GM12875 (cell line): Measurements from ENCODE around the gene WDR53.
A peak's percentile ranks its signal among the peaks of the same experiment; 100 is the strongest.
"Not testable (repeated sequence)": the region's sequence is repeated elsewhere in the genome, so short reads cannot be mapped to it uniquely, and the experiment has no call there.

Source experiments
- H3K4me3 ChIP-seq: one replicate; pipeline ENCODE4 v1.5.1; 2011; ENCODE audit warnings: low read depth, low read length, control low read depth
- TF ChIP-seq, protein P1 (sequence below): IDR thresholded peaks from 2 replicates; pipeline ENCODE4 v1.5.1; 2011; ENCODE audit warnings: low read depth, mild to moderate bottlenecking, control low read depth, inconsistent platforms, low read length, moderate library complexity, borderline replicate concordance; ENCODE audit not compliant: insufficient read depth

Gene WDR53

DNA sequence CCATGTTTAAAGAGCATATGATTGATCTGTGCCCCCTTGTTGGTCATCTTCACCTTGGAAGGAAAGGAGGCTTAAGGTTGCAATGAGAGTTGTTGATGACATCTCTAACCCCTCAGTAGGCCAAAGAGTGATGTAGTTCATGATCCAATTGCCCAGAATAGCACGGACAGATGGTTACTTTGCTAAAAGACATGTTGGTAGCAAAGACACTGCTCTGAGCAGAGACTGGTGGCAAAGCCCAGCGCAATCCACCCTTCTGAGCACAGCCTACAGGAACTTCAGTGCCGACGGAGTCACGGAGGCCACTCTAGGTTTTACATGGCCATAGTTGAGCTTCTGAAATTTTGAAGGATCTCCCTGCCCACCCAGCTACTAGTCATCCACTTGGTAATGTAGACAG lies 21.9 kb upstream of the WDR53 start:
- H3K4me3 ChIP-seq, result no peak overlapping the region
- TF ChIP-seq, protein P1, sequence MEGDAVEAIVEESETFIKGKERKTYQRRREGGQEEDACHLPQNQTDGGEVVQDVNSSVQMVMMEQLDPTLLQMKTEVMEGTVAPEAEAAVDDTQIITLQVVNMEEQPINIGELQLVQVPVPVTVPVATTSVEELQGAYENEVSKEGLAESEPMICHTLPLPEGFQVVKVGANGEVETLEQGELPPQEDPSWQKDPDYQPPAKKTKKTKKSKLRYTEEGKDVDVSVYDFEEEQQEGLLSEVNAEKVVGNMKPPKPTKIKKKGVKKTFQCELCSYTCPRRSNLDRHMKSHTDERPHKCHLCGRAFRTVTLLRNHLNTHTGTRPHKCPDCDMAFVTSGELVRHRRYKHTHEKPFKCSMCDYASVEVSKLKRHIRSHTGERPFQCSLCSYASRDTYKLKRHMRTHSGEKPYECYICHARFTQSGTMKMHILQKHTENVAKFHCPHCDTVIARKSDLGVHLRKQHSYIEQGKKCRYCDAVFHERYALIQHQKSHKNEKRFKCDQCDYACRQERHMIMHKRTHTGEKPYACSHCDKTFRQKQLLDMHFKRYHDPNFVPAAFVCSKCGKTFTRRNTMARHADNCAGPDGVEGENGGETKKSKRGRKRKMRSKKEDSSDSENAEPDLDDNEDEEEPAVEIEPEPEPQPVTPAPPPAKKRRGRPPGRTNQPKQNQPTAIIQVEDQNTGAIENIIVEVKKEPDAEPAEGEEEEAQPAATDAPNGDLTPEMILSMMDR, result no peak

DNA sequence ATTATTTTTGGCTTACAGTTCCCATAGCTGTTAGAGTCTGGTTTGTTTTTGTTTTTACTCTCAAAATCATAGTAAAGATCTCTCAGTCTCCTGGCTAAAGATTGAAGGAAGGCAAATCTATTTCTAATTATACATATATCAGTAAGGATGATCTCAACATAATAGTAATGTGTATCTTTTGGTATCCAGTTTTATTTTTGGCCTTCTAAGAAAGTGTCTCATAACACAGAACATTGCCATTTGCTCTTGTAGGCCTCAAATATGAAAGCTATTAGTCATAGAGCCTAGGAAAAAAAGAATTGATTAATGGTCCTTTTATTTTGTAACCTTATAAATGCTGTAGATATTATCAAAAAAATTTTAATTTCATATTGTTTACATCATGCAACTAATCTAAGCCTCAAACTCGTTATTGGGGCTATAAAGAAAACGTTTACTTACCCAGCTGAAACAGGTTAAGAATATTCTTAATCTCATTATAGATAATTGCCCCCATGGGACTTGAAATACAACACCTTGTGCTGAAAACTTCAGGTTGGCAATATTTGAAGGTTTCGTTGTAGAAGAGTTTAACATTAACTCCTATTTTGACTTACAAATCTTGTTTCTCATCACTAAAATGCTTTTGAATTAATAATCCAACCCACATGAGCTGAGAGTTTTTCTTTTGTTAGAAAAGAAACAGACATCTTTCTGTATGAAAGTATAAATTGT lies 16.8 kb upstream of the WDR53 start:
- TF ChIP-seq, protein P1, result no peak

DNA sequence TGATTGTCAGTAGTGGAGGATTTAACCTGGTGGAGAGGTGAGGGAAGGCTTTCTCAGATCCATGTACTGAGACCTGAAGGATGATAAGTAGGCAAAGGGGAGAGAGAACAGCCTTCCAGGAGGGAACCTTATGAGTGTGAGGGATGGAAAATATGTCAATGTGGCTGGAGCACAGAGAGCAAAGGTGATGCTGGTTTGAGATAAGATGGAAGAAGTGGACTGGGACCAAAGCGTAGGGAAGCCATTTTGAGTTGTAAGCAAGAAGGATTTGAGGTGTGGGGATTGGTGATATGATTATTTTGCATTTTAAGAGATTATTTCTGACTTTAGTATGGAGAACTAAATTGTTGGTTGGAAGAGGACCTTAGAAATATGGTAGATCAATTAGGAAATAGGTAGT lies 4.0 kb upstream of the WDR53 start:
- H3K4me3 ChIP-seq, result no peak overlapping the region
- TF ChIP-seq, protein P1, result no peak

More for the DNA sequence above, 16.8 kb upstream of the WDR53 start:
- no peak overlapping the region for H3K4me3 ChIP-seq

DNA sequence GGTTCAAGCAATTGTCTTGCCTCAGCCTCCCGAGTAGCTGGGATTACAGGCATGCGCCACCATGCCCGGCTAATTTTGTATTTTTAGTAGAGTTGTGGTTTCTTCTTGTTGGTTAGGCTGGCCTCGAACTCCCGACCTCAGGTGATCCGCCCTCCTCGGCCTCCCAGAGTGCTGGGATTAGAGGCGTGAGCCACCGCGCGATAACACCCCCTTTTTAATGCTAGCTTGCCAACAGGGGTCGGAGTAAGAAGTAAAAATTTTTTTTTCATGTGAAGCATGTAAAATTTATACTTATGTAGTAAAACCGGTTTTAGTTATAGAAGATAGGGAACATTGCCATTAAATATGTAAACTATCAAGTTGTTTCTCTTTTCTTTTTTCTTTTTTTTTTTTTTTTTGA lies 2.0 kb upstream of the WDR53 start:
- not testable (repeated sequence) for H3K4me3 ChIP-seq

DNA sequence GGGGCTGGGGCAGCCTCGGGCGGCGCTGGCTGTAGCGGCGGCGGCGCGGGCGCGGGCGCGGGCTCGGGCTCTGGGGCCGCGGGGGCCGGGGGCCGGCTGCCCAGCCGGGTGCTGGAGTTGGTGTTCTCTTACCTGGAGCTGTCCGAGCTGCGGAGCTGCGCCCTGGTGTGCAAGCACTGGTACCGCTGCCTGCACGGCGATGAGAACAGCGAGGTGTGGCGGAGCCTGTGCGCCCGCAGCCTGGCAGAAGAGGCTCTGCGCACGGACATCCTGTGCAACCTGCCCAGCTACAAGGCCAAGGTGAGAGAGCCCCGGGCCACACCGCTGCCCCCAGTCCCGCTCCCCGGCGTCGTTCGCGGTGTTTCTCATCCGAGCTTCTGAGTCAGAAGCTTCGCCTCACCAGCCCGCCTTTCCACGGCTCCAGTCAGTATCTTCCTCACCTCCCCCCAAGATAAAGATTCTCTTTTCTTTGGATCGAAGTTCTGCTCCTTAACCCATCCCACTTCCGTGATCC lies 706 bp upstream of the WDR53 start:
- H3K4me3 ChIP-seq, result peak overlapping the region; percentile 100
- TF ChIP-seq, protein P1, result no peak

DNA sequence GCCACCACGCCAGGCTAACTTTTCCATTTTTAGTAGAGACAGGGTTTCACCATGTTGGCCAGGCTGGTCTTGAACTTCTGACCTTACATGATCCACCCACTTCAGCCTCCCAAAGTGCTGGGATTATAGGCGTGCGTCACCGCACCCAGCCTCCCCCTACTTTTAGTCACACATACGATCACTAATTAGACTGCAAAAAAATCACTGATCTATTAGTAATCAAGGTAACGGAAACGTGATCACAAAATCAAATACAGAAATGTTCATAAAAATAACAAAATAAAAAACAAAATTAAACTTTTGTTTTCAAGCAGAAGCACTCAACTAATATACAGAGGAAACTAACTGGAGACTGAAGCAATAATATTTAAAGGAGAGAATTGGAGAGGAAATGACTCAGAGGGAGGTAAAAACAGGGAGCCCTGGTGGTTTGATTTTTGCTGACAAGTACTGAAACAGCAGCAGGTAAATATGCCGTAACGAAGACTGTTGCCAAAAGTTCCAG lies 4.6 kb downstream of the WDR53 start:
- TF ChIP-seq, protein P1, result no peak
- H3K4me3 ChIP-seq, result no peak overlapping the region

DNA sequence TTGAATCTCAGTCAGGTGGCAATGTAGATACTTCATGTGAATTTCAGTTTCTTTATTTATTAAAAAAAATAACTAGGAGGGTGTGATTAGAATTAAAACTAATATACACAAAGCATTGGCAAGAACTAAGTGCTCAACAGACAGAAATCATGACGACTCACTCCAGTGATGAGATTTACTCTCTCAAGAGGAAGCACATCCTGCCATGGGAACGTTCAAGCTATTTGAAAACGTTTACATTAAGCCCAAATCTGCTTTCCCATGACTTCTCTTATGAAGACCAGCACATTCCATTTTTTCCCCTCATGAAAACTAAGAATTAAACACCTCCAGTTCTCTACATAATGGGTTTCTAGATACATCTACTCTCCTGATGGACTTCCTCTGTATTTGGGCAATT lies 8.5 kb downstream of the WDR53 start:
- TF ChIP-seq, protein P1, result no peak

DNA sequence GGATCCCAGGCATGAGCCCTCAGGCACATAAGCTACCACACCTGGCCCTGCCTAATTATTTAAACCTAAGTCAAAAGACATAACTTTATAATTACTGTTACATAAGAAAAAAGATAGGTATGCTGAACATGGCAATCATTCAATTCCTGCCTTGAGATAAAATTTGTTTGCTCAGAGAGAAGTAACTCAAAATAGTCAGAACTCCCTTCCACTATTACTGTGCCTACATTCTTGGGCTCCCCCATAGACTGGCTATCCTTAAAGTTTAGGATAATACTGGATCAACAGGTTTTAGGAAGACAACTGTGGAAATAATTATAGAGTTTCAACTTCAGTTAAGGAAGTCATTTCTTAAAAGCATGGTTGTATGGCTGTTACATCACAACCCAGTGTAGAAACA lies 9.9 kb downstream of the WDR53 start:
- no peak overlapping the region for H3K4me3 ChIP-seq
- TF ChIP-seq, protein P1, result no peak

More for the DNA sequence above, 8.5 kb downstream of the WDR53 start:
- no peak overlapping the region for H3K4me3 ChIP-seq
